Chondrocyte (in vitro differentiated cells): ENCODE data around the gene ALKBH4. TPM values are rescaled to one million over a fixed set of nuclear protein-coding genes. Genes with fewer than 3 reads are reported as not detected.
"Not testable (repeated sequence)": the region's sequence is repeated elsewhere in the genome, so short reads cannot be mapped to it uniquely, and the experiment has no call there.

Source experiments
- DNase-seq: peaks from one replicate; pipeline ENCODE4 v3.0.0; 2021; ENCODE audit warnings: mixed read lengths, low spot score
- H3K27ac Mint-ChIP-seq: one replicate; pipeline ENCODE4 v1.8.0; 2021; ENCODE audit warnings: mild to moderate bottlenecking, moderate library complexity, mixed read lengths; ENCODE audit not compliant: unreplicated experiment
- H3K27me3 Mint-ChIP-seq: 2 replicates; pipeline ENCODE4 v1.8.0; 2021; ENCODE audit warnings: low read depth, mixed read lengths
- H3K36me3 Mint-ChIP-seq: 2 replicates; pipeline ENCODE4 v1.8.0; 2021; ENCODE audit warnings: low read depth, mixed read lengths
- H3K4me1 Mint-ChIP-seq: 2 replicates; pipeline ENCODE4 v1.8.0; 2021; ENCODE audit warnings: low read depth, mild to moderate bottlenecking, mixed read lengths
- H3K4me3 Mint-ChIP-seq: one replicate; pipeline ENCODE4 v1.8.0; 2021; ENCODE audit warnings: mild to moderate bottlenecking, moderate library complexity, mixed read lengths; ENCODE audit not compliant: unreplicated experiment
- H3K9me3 Mint-ChIP-seq: 2 replicates; pipeline ENCODE4 v1.8.0; 2021; ENCODE audit warnings: low read depth, mixed read lengths
- total RNA-seq: library from RNA; stranded (reverse); gene quantifications from 3 replicates; pipeline ENCODE4 v1.2.1, GENCODE V29; 2021
- TF ChIP-seq, protein P1 (sequence below): fragments of 200-600 bp; sonication (generic); IDR thresholded peaks from 2 replicates; pipeline ENCODE4 v1.5.0; 2021; ENCODE audit warnings: antibody characterized with exemption, mild to moderate bottlenecking, moderate library complexity

ALKBH4 gene
- total RNA-seq, 1 donor from 2014 or later, result 9.2 TPM

DNA sequence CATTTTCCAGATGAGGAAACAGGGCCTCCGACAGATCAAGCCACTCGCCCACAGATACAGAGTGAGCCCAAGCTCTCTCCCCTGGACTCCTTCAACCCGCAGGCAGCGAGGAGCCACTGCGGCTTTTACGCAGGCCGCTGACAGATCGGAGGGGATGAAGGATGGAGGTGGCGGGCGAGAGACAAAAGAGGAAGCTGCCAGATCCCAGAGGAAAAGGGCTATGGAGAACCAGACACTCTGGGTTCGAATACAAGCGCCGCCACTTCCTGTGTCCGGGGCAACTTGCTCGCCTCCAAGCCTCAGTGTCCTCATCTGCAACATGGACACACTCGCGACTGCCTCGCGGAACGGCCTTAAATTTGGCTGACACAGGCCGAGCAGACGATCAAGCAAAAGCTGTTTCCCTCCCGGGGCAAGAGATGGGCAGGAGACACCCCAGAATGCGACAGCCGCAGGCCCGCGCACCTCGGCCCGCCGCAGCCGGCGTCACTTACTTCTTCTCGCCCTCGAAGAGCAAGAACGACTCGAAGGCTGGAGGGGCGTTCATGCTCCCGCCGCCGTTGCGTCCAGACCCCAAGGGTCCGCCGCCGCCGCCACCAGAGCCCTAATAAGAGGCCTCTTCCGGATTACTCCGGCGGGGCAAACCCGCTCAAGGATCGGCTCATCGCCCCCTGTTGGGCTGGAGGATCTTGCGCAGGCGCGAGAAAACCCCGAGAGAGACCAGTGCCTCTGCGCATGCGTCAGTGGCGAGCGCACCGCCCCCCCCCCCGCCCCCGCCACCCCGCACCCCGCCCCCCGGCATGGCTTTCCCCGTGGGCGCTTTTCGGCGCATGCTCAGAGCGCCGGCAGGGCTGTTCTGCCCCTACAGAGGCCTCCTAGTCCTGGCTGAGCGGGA, 13.9 kb upstream of the ALKBH4 start, which contains the start of gene POLR2J:
TSS of gene POLR2J (minus strand) at position 609 of the 895 bp plus-strand sequence. CDS start at position 547, 62 bp downstream.
- peak within 1 kb of the TSS; percentile 45 for H3K27ac Mint-ChIP-seq
- H3K27me3 Mint-ChIP-seq, result not testable (repeated sequence)

DNA sequence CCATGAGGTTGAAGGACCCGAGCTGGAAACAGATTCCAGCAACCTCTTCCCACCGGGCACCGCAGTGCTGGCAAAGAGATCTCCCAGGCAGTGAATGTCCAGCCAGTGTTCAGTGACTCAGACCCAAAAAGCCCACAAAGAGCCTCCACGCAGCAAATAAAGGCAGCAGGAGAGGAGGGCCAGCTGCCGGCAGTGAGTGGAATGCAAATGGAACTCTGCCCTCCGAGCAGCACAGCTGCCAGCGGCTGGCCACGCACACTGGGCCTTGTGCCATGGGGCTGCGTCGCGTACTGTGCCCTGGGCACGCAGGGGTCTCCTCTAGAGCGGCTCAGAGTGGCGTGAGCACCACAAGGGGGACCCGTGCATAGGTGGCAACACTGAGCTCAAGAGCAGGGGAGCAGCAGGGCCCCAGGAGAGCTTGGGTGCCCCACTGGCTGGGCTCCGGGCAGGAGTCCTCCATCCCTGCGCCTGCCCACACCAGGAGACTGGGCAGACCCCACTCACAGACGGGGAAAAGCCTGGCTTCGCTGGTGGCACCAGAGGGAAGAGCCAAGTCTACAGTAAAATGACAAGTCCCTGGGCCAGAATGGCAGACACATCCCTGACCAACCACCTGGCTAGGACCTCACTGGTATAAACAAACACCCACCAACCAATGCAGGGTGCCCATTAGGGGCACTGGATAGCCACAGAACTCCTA, 10.2 kb upstream of the ALKBH4 start:
- H3K4me1 Mint-ChIP-seq, H3K9me3 Mint-ChIP-seq, H3K4me3 Mint-ChIP-seq, H3K27ac Mint-ChIP-seq, H3K36me3 Mint-ChIP-seq, H3K27me3 Mint-ChIP-seq: not testable (repeated sequence)
- peak; percentile 56 for DNase-seq

More for the DNA sequence above, 13.9 kb upstream of the ALKBH4 start, which contains the start of gene POLR2J:
- not testable (repeated sequence) for H3K9me3 Mint-ChIP-seq, H3K4me1 Mint-ChIP-seq, H3K36me3 Mint-ChIP-seq
- peak; percentile 44 for DNase-seq
- peak within 1 kb of the TSS; percentile 80 for H3K4me3 Mint-ChIP-seq
- TF ChIP-seq, protein P1, sequence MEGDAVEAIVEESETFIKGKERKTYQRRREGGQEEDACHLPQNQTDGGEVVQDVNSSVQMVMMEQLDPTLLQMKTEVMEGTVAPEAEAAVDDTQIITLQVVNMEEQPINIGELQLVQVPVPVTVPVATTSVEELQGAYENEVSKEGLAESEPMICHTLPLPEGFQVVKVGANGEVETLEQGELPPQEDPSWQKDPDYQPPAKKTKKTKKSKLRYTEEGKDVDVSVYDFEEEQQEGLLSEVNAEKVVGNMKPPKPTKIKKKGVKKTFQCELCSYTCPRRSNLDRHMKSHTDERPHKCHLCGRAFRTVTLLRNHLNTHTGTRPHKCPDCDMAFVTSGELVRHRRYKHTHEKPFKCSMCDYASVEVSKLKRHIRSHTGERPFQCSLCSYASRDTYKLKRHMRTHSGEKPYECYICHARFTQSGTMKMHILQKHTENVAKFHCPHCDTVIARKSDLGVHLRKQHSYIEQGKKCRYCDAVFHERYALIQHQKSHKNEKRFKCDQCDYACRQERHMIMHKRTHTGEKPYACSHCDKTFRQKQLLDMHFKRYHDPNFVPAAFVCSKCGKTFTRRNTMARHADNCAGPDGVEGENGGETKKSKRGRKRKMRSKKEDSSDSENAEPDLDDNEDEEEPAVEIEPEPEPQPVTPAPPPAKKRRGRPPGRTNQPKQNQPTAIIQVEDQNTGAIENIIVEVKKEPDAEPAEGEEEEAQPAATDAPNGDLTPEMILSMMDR, result peak; percentile 53

DNA sequence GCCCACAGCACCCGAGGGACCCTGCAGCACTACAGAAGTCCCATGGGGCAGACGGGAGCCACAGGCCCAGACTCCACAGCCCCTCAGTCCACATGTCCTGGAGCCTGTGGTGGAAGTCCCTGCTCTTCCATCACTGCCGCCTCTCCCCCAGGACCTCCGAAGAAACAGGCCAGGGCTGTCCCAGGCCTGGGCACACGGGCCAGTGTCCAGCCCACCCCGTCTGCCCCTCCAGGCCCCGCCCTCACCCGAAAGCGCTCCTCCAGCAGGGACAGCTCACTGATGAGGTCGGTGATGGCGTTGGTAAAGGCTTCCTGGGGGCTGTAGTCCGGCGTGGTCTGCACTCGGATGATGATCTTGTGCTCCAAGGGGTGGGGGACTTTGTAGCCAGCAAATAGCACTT, 9.5 kb upstream of the ALKBH4 start:
- not testable (repeated sequence) for H3K27ac Mint-ChIP-seq, H3K36me3 Mint-ChIP-seq, H3K4me1 Mint-ChIP-seq, H3K27me3 Mint-ChIP-seq, H3K4me3 Mint-ChIP-seq, H3K9me3 Mint-ChIP-seq
- peak; percentile 13 for DNase-seq

DNA sequence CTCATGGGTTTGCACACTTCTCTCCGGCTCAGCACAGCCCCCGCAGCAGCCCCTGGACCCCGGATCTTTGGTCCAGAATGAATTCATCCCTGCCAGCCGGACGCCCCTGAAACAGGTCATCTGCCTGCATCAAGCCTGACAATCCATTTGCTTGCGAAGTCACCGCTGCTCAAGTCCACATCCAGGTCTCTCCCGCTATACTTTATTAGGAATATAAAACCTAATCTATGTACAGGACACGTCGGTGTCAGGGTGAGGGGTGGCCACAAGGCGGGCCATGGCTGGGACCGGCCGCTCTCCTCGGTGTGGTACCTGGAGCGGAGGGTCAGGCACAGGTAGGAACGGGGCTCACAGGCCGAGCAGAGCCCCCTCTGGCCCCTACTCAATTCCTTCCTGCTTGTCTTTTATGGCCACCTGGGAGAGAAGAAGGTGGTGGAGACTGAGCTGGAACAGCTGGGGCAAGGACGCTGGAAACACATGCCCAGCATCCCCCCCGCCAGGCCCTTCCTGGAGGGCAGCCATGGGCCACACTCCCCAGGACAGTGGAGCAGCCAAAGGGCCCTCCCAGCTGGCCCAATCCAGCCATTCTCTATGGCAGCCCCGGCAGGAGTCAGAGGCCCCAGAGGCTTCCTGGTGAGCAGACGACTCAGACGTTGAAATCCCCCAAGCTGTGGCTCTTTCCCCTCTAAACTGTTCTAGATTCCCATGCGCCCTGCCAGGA, 8.8 kb upstream of the ALKBH4 start:
- no peaks in the 10 kb centered on the region for H3K27me3 Mint-ChIP-seq
- H3K9me3 Mint-ChIP-seq, result no peaks in the 10 kb centered on the region
- no peak overlapping the region for H3K4me3 Mint-ChIP-seq
- H3K36me3 Mint-ChIP-seq, result peaks cover 5% of the 10 kb centered on the region
- H3K4me1 Mint-ChIP-seq, result no peaks in the 10 kb centered on the region
- DNase-seq, result peak; percentile 86
- no peak overlapping the region for H3K27ac Mint-ChIP-seq
- TF ChIP-seq, protein P1, result no peak

DNA sequence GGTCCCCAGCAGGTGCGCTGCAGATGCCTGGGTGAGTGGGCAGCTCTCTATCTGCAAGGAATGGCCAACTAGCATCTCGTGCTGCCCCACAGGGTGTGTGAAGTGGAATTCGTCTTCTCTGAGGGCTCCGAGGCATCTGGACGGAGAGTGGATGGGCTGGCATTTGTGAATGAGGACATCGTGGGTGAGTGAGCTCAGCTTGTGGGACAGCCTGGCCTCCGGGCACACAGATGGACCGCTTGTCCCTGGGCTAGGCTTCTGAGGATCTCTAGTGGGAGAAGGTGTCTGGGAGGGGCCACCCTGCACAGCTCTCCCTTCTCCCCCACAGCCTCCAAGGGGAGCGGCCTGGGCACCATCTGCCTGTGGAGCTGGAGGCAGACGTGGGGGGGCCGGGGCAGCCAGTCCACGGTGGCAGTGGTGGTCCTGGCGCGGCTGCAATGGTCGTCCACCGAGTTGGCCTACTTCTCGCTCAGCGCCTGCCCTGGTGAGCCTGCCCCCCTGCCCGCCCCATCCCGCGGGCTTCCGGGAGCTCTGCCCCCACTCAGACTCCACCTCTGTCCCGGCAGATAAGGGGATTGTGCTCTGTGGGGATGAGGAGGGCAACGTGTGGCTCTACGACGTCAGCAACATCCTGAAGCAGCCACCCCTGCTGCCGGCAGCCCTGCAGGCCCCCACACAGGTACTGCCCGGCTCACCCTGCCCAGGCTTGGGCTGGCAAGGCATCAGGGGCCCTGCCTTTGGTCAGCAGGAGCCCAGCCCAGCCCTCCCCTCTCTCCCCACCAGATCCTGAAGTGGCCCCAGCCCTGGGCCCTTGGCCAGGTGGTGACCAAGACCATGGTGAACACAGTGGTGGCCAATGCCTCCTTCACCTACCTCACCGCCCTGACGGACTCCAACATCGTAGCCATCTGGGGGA, 7.7 kb upstream of the ALKBH4 start:
- no peak overlapping the region for H3K4me3 Mint-ChIP-seq
- H3K36me3 Mint-ChIP-seq, result peaks cover 5% of the 10 kb centered on the region
- H3K4me1 Mint-ChIP-seq, result no peaks in the 10 kb centered on the region
- no peak overlapping the region for H3K27ac Mint-ChIP-seq
- no peaks in the 10 kb centered on the region for H3K27me3 Mint-ChIP-seq
- H3K9me3 Mint-ChIP-seq, result no peaks in the 10 kb centered on the region
- TF ChIP-seq, protein P1, result no peak
- DNase-seq, result peak; percentile 86
